Naive thymus-derived CD8-positive, alpha-beta T cell (primary cell): ENCODE results near the gene LMO7. TPM values are rescaled to one million over a fixed set of nuclear protein-coding genes. Genes with fewer than 3 reads are reported as not detected.

Experiments used
- ATAC-seq, 2 donors: fragments of 150-1000 bp; cut with Tn5 transposase in 1 of 2; sonication (Bioruptor Pico), chemical (Tn5 transposase) in 1 of 2; 1 replicate in 1 of 2; 2 replicates in 1 of 2; pipeline ENCODE4 v1.10.0; 2021; ENCODE audit warnings: mild to moderate bottlenecking in 2 of 2, moderate library complexity in 2 of 2
- POLR2A ChIA-PET: fragments of 350-600 bp; sonication (Branson Sonifier 250); formaldehyde crosslinking; loops from one replicate; lab custom pipeline; 2021; ENCODE audit warnings: antibody characterized with exemption; lab: Charles Lee
- DNase-seq, 10 donors: peaks; one replicate each; pipeline versions ENCODE4 v3.0.0 to v3.0.0-alpha.2; 2020 to 2022
- H3K27ac Mint-ChIP-seq, 10 donors: one replicate each; pipeline ENCODE4 v1.8.0; 2020 to 2022; ENCODE audit warnings: mild to moderate bottlenecking in 10 of 10, mixed read lengths in 10 of 10, moderate library complexity in 4 of 10, inconsistent platforms in 1 of 10
- H3K27me3 Mint-ChIP-seq, 5 donors: one replicate each; pipeline ENCODE4 v1.8.0; 2021 to 2022; ENCODE audit warnings: mixed read lengths in 5 of 5
- H3K36me3 Mint-ChIP-seq, 3 donors: one replicate each; pipeline ENCODE4 v1.8.0; 2020 to 2022; ENCODE audit warnings: mixed read lengths in 3 of 3, mild to moderate bottlenecking in 2 of 3, inconsistent platforms in 1 of 3
- H3K4me1 Mint-ChIP-seq, 4 donors: one replicate each; pipeline ENCODE4 v1.8.0; 2021 to 2022; ENCODE audit warnings: mixed read lengths in 4 of 4
- H3K4me3 Mint-ChIP-seq, 10 donors: one replicate each; pipeline ENCODE4 v1.8.0; 2020 to 2022; ENCODE audit warnings: mild to moderate bottlenecking in 10 of 10, mixed read lengths in 10 of 10, moderate library complexity in 6 of 10, inconsistent platforms in 1 of 10
- H3K9me3 Mint-ChIP-seq, 9 donors: one replicate each; pipeline ENCODE4 v1.8.0; 2020 to 2022; ENCODE audit warnings: mixed read lengths in 9 of 9, mild to moderate bottlenecking in 3 of 9, inconsistent platforms in 1 of 9, moderate library complexity in 1 of 9
- polyA plus RNA-seq, 3 donors: library from polyadenylated mRNA; unstranded; fragments of 300-500 nt; fragmentation: Illumina TruSeq; gene quantifications; one replicate each; pipeline ENCODE4 v1.2.3, GENCODE V29; 2021
- total RNA-seq, 8 experiments: library from RNA in 2 of 8; stranded (reverse) in 2 of 8; gene quantifications; one replicate each; pipeline ENCODE4 v1.2.3 and lab custom pipeline; 2021 to 2026

LMO7 gene
- total and polyA plus RNA-seq, 5 experiments from 2014 or later, result 23.0 to 66.1 (median 35.8) TPM

- peaks cover 9 to 21% (median 17%) of the 10 kb centered on the region in 4 donors for H3K4me1 Mint-ChIP-seq
- DNase-seq, result no peak
- peak overlapping the region in 6 of 10 donors; percentile 13 to 61 (median 33) for H3K27ac Mint-ChIP-seq
- POLR2A ChIA-PET, result interaction anchor here (0.7 kb wide), 1 partner anchor 31 kb away, joined by 3 read pairs; no protein-coding TSS in a partner anchor
- H3K27me3 Mint-ChIP-seq, result peaks cover 0 to 11% (median 4%) of the 10 kb centered on the region in 5 donors
- peak overlapping the region in 7 of 10 donors; percentile 0 to 26 (median 4) for H3K4me3 Mint-ChIP-seq
- peaks cover 0 to 1% (median under 1%) of the 10 kb centered on the region in 3 donors for H3K36me3 Mint-ChIP-seq
- ATAC-seq, result no peak
- no peaks in the 10 kb centered on the region for H3K9me3 Mint-ChIP-seq
Observed at GRCh38 chr13:75633285-75633684, 2.8 kb upstream of the LMO7 start.

DNA sequence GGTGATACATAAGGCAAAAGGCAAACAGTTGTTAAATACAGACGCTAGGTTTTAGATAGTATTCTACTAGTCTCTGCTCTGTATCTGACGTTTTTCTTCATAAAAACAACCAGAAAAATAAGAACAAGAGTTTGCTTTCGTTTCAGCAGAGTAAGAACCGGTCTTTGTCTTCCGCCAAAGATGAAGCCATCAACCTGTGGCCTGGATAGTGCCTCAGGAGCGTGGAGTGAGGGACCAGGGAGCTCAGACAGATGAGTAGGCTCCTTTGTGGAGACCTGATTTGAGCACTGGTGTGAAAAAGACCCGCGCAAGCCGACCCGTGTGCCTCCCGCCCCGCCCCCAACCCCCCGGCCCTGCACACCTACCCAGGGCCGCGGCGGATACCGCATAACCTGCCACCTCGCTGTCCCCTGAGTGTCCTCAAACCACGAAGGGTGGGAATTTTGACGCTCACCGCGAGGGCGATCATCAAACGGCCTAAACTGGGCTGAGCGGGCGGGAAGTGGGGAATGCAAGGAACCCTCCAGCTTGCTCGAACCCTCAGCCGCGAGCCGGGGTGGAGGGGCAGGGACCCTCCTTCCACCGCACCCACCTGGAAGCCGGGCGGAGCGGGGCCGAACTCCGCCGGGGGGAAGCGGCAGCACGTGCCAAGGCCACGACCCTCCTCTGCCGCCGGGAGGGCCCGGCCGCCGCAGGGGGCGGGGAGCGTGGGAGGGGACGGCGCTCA, 866 bp upstream of the LMO7 start:
- peak in 5 of 10 donors; percentile 9 to 24 (median 17) for DNase-seq
- H3K27ac Mint-ChIP-seq, result peak overlapping the region in 9 of 10 donors; percentile 38 to 91 (median 76)
- peaks cover 0 to 23% (median 7%) of the 10 kb centered on the region in 5 donors for H3K27me3 Mint-ChIP-seq
- H3K4me3 Mint-ChIP-seq, result peak overlapping the region; percentile 64 to 89 (median 79)
- H3K4me1 Mint-ChIP-seq, result peaks cover 9 to 21% (median 17%) of the 10 kb centered on the region in 4 donors
- peaks cover 0 to under 1% (median 0%) of the 10 kb centered on the region in 3 donors for H3K36me3 Mint-ChIP-seq
- H3K9me3 Mint-ChIP-seq, result no peaks in the 10 kb centered on the region
- POLR2A ChIA-PET, result no interaction called here
- ATAC-seq, result no peak

DNA sequence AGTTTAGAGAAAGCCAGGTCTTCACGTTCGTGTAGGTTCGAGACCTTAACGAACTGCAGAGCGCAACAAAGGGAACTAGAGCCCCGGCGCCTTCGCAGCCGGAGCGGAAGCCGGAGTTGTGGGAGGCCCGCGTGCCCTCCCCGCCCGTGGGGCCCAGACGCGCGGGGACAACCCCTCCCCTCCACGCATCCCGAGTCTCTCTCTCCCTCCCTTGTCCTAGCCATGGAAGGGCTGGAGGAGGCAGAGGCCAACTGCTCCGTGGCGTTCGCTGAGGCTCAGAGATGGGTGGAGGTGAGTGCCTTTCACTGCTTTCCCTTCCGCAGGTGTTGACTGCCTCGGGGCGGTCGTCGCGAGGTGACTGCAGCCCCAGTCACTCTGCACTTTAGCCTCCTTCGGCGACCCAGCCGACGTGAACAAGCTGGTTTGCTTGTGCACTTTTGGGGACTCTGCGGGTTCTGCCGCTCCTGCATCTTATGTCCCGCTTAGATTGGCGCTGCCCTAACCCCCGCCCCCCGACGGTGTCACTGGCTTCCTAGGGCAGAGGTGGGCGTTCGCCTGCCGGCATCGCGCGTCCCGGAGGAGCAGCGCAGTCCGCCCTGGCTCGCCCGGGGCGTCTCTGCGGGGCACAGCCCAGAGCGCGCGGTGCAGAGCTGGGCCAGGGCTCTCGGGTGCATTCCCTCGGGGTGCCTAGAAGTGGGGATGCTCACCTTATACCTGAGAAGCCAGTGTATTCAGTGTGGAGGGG, 478 bp downstream of the LMO7 start:
- POLR2A ChIA-PET, result no interaction called here
- H3K27ac Mint-ChIP-seq, result peak overlapping the region in 5 of 10 donors; percentile 58 to 86 (median 65)
- peak in 9 of 10 donors; percentile 22 to 69 (median 53) for DNase-seq
- peak overlapping the region; percentile 74 to 89 (median 85) for H3K4me3 Mint-ChIP-seq
- H3K36me3 Mint-ChIP-seq, result peaks cover 0 to 6% (median 0%) of the 10 kb centered on the region in 3 donors
- H3K9me3 Mint-ChIP-seq, result no peaks in the 10 kb centered on the region
- H3K27me3 Mint-ChIP-seq, result peaks cover 0 to 29% (median 14%) of the 10 kb centered on the region in 5 donors
- peak; percentile 63 to 68 for ATAC-seq
- peaks cover 11 to 21% (median 17%) of the 10 kb centered on the region in 4 donors for H3K4me1 Mint-ChIP-seq

DNA sequence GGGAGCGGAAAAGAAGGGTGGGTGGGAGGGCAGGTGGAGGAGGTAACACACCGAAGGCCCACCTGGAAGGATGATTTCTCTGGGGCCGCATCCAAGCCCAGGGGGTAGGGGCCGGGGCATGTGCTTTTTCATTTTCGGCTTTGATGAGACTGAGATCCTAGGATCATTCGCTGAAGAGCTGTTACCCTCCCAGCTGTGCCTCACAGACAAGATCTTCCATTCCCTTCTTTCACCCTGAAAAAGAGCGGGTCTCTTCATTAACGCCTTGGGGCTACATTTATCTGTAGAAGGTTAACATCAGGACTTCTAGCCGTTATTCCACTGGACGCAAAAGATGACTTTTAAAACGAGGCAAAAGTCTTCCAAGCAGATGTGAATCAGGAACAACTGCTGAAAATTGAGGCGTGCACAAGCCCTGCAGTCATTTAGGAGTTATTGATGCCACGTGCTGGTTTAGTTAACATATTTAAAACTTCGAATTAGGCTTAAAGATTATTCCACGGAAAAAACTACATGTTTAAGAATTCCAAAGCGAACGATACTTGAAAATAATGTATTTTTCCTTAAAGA, 1.1 kb downstream of the LMO7 start:
- H3K27me3 Mint-ChIP-seq, result peaks cover 0 to 29% (median 14%) of the 10 kb centered on the region in 5 donors
- peaks cover 11 to 21% (median 17%) of the 10 kb centered on the region in 4 donors for H3K4me1 Mint-ChIP-seq
- H3K9me3 Mint-ChIP-seq, result no peaks in the 10 kb centered on the region
- POLR2A ChIA-PET, result no interaction called here
- H3K4me3 Mint-ChIP-seq, result peak overlapping the region; percentile 71 to 87 (median 78)
- ATAC-seq (no peak), DNase-seq (no peak)
- H3K36me3 Mint-ChIP-seq, result peaks cover 0 to 9% (median 3%) of the 10 kb centered on the region in 3 donors
- peak overlapping the region in 2 of 10 donors; percentile 35 to 56 for H3K27ac Mint-ChIP-seq

GRCh38 chr13:75639454-75639853, 3.3 kb downstream of the LMO7 start:
- DNase-seq (no peak), ATAC-seq (no peak)
- H3K4me3 Mint-ChIP-seq, result no peak overlapping the region
- H3K27ac Mint-ChIP-seq, result no peak overlapping the region
- H3K27me3 Mint-ChIP-seq, result peaks cover 0 to 29% (median 14%) of the 10 kb centered on the region in 5 donors
- H3K36me3 Mint-ChIP-seq, result peaks cover 0 to 9% (median 5%) of the 10 kb centered on the region in 3 donors
- peaks cover 8 to 18% (median 13%) of the 10 kb centered on the region in 4 donors for H3K4me1 Mint-ChIP-seq
- POLR2A ChIA-PET, result no interaction called here
- H3K9me3 Mint-ChIP-seq, result no peaks in the 10 kb centered on the region

DNA sequence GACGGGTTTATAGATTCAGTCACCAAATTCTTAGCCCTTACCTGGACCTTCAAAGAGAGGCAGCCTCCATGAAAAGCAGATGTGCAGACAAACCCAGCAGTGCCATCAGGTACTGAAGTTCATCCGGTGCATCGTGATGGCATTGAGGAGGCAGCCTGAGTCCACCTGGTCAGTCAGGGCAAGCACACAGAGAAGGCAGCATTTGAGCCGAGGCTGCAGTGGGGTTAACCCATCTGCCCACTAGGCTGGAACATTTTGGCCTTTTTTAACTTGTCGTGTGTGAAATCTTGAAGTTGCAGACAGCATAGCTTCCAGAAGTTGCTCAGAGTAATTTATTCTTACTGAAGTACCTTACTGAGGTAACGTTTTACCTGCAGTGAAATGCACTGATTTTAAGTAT, 4.9 kb downstream of the LMO7 start:
- H3K9me3 Mint-ChIP-seq, result no peaks in the 10 kb centered on the region
- POLR2A ChIA-PET, result no interaction called here
- H3K4me3 Mint-ChIP-seq, result no peak overlapping the region
- H3K27ac Mint-ChIP-seq, result no peak overlapping the region
- H3K27me3 Mint-ChIP-seq, result peaks cover 0 to 29% (median 14%) of the 10 kb centered on the region in 5 donors
- peaks cover 8 to 15% (median 11%) of the 10 kb centered on the region in 4 donors for H3K4me1 Mint-ChIP-seq
- ATAC-seq, result no peak
- H3K36me3 Mint-ChIP-seq, result peaks cover 0 to 9% (median 8%) of the 10 kb centered on the region in 3 donors
- no peak for DNase-seq

DNA sequence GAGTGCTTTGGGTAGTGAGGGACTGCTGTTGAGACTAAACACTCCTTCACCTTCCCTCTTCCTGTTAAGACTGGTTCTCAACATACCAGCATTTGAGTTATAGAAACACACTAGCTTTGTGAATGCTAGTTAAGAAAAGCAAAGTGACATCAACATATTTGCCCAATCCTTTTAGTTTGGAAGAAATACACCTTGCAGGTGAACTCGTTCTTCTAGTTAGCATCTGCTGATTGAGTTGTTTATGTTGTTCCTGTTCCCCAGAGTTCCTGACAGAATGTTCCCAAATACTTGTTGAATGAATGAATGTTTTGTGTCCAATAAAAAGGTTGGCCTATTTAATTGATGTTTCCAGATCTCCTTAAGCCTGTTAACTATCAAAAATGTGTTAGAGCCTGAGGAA, 7.1 kb downstream of the LMO7 start:
- Mint-ChIP-seq H3K36me3 (peaks cover 5 to 14% (median 13%) of the 10 kb centered on the region in 3 donors), H3K9me3 (no peaks in the 10 kb centered on the region), H3K4me3 (no peak overlapping the region), H3K4me1 (peaks cover 0 to 8% (median 3%) of the 10 kb centered on the region in 4 donors), H3K27me3 (peaks cover 0 to 20% (median 13%) of the 10 kb centered on the region in 5 donors), H3K27ac (no peak overlapping the region)
- DNase-seq (no peak), ATAC-seq (no peak)
- POLR2A ChIA-PET, result no interaction called here

- Mint-ChIP-seq H3K27ac (no peak overlapping the region), H3K4me3 (no peak overlapping the region), H3K36me3 (peaks cover 5 to 14% (median 13%) of the 10 kb centered on the region in 3 donors), H3K4me1 (peaks cover 0 to 7% (median 3%) of the 10 kb centered on the region in 4 donors), H3K9me3 (no peaks in the 10 kb centered on the region), H3K27me3 (peaks cover 0 to 20% (median 9%) of the 10 kb centered on the region in 5 donors)
- DNase-seq (no peak), ATAC-seq (no peak)
- POLR2A ChIA-PET, result no interaction called here
Observed at GRCh38 chr13:75643693-75644092, 7.6 kb downstream of the LMO7 start.

GRCh38 chr13:75645141-75645540, 9.0 kb downstream of the LMO7 start:
- H3K27ac Mint-ChIP-seq, result no peak overlapping the region
- H3K27me3 Mint-ChIP-seq, result peaks cover 0 to 8% (median 4%) of the 10 kb centered on the region in 5 donors
- H3K9me3 Mint-ChIP-seq, result no peaks in the 10 kb centered on the region
- ATAC-seq, result no peak
- no peak for DNase-seq
- POLR2A ChIA-PET, result no interaction called here
- H3K4me3 Mint-ChIP-seq, result no peak overlapping the region
- peaks cover 5 to 15% (median 14%) of the 10 kb centered on the region in 3 donors for H3K36me3 Mint-ChIP-seq
- H3K4me1 Mint-ChIP-seq, result peaks cover 0 to 7% (median 3%) of the 10 kb centered on the region in 4 donors

GRCh38 chr13:75647126-75647784, 11.1 kb downstream of the LMO7 start:
- H3K9me3 Mint-ChIP-seq, result no peaks in the 10 kb centered on the region
- H3K27ac Mint-ChIP-seq, result no peak overlapping the region
- ATAC-seq, result no peak
- DNase-seq, result no peak
- no peaks in the 10 kb centered on the region for H3K27me3 Mint-ChIP-seq
- H3K4me1 Mint-ChIP-seq, result peaks cover 0 to 7% (median 1%) of the 10 kb centered on the region in 4 donors
- POLR2A ChIA-PET, result no interaction called here
- H3K4me3 Mint-ChIP-seq, result no peak overlapping the region
- H3K36me3 Mint-ChIP-seq, result peaks cover 5 to 13% (median 6%) of the 10 kb centered on the region in 3 donors

GRCh38 chr13:75648446-75648845, 12.3 kb downstream of the LMO7 start:
- Mint-ChIP-seq H3K9me3 (no peaks in the 10 kb centered on the region), H3K4me1 (peaks cover 0 to 7% (median 1%) of the 10 kb centered on the region in 4 donors), H3K4me3 (no peak overlapping the region), H3K36me3 (peaks cover 5 to 13% (median 6%) of the 10 kb centered on the region in 3 donors), H3K27me3 (no peaks in the 10 kb centered on the region), H3K27ac (no peak overlapping the region)
- POLR2A ChIA-PET, result no interaction called here
- ATAC-seq (no peak), DNase-seq (no peak)

DNA sequence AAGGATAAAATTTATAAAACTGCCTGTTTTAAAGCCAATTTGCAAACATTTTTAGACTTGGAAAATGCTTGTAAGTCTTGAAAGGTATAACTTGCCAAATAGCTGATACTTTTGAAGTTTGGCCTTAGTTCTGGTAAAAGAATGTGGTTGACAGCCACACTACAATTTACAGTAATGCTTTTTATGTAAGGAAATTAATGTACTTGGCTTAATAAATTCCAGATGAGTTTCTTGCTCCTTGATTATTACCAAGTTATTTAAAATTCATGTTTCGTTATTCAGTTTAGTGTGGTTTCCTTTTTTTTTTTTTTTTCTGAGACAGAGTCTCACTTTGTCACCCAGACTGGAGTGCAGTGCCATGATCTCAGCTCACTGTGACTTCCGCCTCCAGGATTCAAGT, 14.9 kb downstream of the LMO7 start:
- DNase-seq (no peak), ATAC-seq (no peak)
- Mint-ChIP-seq H3K27me3 (no peaks in the 10 kb centered on the region), H3K27ac (no peak overlapping the region), H3K4me3 (no peak overlapping the region), H3K36me3 (peaks cover 5 to 10% (median 6%) of the 10 kb centered on the region in 3 donors), H3K9me3 (no peaks in the 10 kb centered on the region), H3K4me1 (peaks cover 0 to 7% (median 1%) of the 10 kb centered on the region in 4 donors)
- POLR2A ChIA-PET, result interaction anchor here (0.7 kb wide), 1 partner anchor 18 kb away, joined by 3 read pairs; no protein-coding TSS in a partner anchor
